SK-N-MC (cell line): ENCODE data around the gene RIMS1.
A peak's percentile ranks its signal among the peaks of the same experiment; 100 is the strongest.

Source experiments
- DNase-seq: peaks from one replicate; pipeline ENCODE4 v3.0.0-alpha.2; 2011; ENCODE audit warnings: low read depth, low spot score
- H3K27ac ChIP-seq: fragments of 200-600 bp; sonication (generic); 2 replicates; pipeline ENCODE4 v1.5.1; 2016; ENCODE audit warnings: mixed run types
- H3K36me3 ChIP-seq: fragments of 200-600 bp; sonication (generic); 2 replicates; pipeline ENCODE4 v1.6.1; 2017; ENCODE audit warnings: antibody characterized with exemption, low read length, mixed read lengths; ENCODE audit not compliant: insufficient read depth
- H3K4me3 ChIP-seq: fragments of 200-600 bp; sonication (generic); 2 replicates; pipeline ENCODE4 v1.5.1; 2016
- H3K9ac ChIP-seq: fragments of 200-600 bp; sonication (generic); 2 replicates; pipeline ENCODE4 v1.8.0; 2017; ENCODE audit warnings: mixed run types, mixed read lengths; ENCODE audit not compliant: insufficient read length
- H3K9me3 ChIP-seq: fragments of 200-600 bp; sonication (generic); 2 replicates; pipeline ENCODE4 v1.6.1; 2017; ENCODE audit warnings: low read depth, mild to moderate bottlenecking, antibody characterized with exemption, low read length, moderate library complexity, mixed read lengths
- EZH2 ChIP-seq: fragments of 200-600 bp; sonication (generic); IDR thresholded peaks from one replicate; pipeline ENCODE4 v1.6.1; 2017; ENCODE audit warnings: antibody characterized with exemption
- FOXP2 ChIP-seq: optimal IDR thresholded peaks from 2 replicates; pipeline ENCODE3; 2011; ENCODE audit warnings: mild to moderate bottlenecking, moderate library complexity; ENCODE audit not compliant: insufficient read depth; ENCODE audit errors: extremely low read length, control extremely low read depth
- POLR2AphosphoS5 ChIP-seq: IDR thresholded peaks from 2 replicates; pipeline ENCODE4 v1.6.1; 2012; ENCODE audit warnings: mild to moderate bottlenecking, low read depth, low read length, borderline replicate concordance

Gene RIMS1

GRCh38 chr6:72286911-72287311 is 400.6 kb downstream of the RIMS1 start:
- Histone ChIP-seq H3K9me3 (no peaks in the 10 kb centered on the region), H3K9ac (no peak overlapping the region), H3K36me3 (no peaks in the 10 kb centered on the region), H3K27ac (no peak overlapping the region), H3K4me3 (no peak overlapping the region)
- no peak for DNase-seq
- no peak for TF ChIP-seq POLR2AphosphoS5
- TF ChIP-seq EZH2, result no peak
- TF ChIP-seq FOXP2, result no peak

DNA sequence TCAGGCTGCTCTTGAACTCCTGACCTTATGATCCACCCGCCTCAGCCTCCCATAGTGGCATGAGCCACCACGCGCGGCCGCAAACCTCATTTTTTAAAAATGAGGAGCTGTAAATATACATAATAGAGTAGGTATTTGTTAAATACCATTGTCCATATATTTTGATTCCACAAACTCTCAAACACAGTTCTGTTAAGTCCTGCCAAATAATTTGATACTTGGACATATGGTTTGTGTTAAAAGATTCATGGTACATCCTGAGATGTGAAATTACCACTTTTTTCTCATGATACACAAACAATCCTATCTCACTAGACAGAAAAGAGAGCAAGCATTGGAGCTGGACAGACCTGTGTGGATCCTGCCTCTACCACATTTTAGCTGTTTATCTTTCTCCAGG is 401.5 kb downstream of the RIMS1 start:
- Histone ChIP-seq H3K36me3 (no peaks in the 10 kb centered on the region), H3K9ac (no peak overlapping the region), H3K9me3 (no peaks in the 10 kb centered on the region), H3K4me3 (no peak overlapping the region), H3K27ac (no peak overlapping the region)
- TF ChIP-seq POLR2AphosphoS5 (no peak), FOXP2 (no peak), EZH2 (no peak)
- no peak for DNase-seq

DNA sequence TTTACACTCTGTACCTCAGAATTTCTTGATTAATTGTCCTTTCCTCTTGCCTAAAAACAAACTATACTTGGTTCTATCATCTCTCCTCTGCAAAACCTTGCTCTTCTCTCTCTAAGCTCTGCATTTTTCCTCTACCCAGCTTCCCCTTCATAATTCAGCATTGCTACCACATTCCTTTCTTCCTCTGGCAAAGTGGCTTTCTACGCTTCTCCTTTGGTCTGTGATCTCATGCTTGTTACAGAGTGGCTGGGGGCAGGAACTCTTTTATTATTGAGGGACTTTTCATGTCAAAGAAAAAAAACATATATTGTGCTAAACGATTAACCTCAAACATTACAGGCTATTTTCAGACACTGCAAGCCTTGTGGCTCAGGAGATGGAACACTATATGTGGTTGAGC is 402.2 kb downstream of the RIMS1 start:
- no peaks in the 10 kb centered on the region for H3K9me3 ChIP-seq
- H3K27ac ChIP-seq, result no peak overlapping the region
- H3K9ac ChIP-seq, result no peak overlapping the region
- no peaks in the 10 kb centered on the region for H3K36me3 ChIP-seq
- DNase-seq, result no peak
- no peak for TF ChIP-seq FOXP2
- no peak for TF ChIP-seq EZH2
- no peak for TF ChIP-seq POLR2AphosphoS5
- H3K4me3 ChIP-seq, result no peak overlapping the region

DNA sequence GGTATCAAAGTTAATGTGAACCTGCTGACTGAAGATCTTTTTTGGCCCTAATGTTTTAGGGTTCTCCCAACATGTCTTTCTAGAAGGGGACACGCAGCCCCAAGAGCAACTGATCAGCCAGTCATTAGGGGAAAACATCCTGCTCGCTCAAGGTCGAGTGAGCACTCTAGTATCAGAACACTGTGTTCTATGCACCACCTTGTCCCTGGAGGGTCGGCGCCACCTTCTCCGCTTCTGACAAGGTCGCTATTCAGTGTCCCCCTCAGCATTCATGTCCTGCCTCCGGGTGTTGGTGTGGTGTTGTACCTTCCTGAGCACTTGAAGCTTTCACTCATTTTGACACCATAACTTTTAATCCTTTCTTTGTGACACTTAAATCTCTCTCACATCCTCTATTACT is 404.3 kb downstream of the RIMS1 start:
- Histone ChIP-seq H3K9me3 (no peaks in the 10 kb centered on the region), H3K4me3 (no peak overlapping the region), H3K36me3 (no peaks in the 10 kb centered on the region), H3K9ac (no peak overlapping the region), H3K27ac (no peak overlapping the region)
- TF ChIP-seq FOXP2, result no peak
- TF ChIP-seq POLR2AphosphoS5, result no peak
- no peak for TF ChIP-seq EZH2
- no peak for DNase-seq

DNA sequence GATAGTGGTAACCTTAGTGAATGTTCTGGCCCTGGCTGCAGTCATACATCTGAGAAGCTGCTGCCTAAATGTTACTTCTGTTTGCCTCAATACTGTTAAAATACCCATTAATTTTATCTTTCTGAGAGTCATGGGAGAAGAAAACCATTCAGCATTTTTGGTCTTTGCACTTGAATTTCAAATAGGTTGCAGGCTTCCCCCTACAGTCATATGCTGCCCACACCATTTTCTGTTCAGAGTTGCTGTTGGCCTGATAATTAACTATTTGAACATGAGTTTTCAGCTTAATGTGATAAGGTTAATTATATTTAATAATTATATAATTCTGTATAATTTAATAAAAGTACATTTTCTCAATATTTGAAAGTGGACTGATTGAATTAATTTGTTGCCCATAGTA is 410.0 kb downstream of the RIMS1 start:
- TF ChIP-seq FOXP2 (no peak), EZH2 (no peak), POLR2AphosphoS5 (no peak)
- Histone ChIP-seq H3K9ac (no peak overlapping the region), H3K36me3 (no peaks in the 10 kb centered on the region), H3K4me3 (no peak overlapping the region), H3K9me3 (no peaks in the 10 kb centered on the region), H3K27ac (no peak overlapping the region)
- no peak for DNase-seq

DNA sequence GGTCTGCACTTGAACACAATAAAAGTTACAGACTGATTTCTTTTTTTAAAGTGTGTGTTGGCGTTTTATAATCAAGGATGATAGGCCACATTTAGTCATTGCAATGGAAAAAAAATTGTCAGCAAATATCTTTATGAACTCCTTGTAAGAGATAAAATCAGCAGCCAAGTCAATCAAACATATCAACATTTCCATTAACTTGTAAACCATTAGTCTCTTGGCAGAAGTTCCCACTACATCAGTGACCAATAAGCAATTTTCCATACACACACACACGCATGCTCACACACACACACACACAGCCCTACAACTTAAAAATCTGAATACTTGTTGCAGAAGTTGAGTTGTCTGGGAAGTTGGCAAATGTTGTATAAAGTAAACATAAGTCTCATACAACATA is 419.6 kb downstream of the RIMS1 start:
- Histone ChIP-seq H3K36me3 (no peaks in the 10 kb centered on the region), H3K27ac (no peak overlapping the region), H3K9ac (no peak overlapping the region), H3K9me3 (no peaks in the 10 kb centered on the region), H3K4me3 (no peak overlapping the region)
- DNase-seq, result no peak
- TF ChIP-seq FOXP2 (no peak), EZH2 (no peak), POLR2AphosphoS5 (no peak)

- H3K27ac ChIP-seq, result no peak overlapping the region
- TF ChIP-seq POLR2AphosphoS5 (no peak), FOXP2 (no peak), EZH2 (no peak)
Measured at GRCh38 chr6:72316675-72317380, 430.5 kb downstream of the RIMS1 start.

GRCh38 chr6:72321788-72322187 is 435.4 kb downstream of the RIMS1 start:
- Histone ChIP-seq H3K9ac (no peak overlapping the region), H3K27ac (peak overlapping the region; percentile 29), H3K4me3 (no peak overlapping the region), H3K9me3 (no peaks in the 10 kb centered on the region), H3K36me3 (no peaks in the 10 kb centered on the region)
- no peak for TF ChIP-seq FOXP2
- TF ChIP-seq POLR2AphosphoS5, result no peak
- TF ChIP-seq EZH2, result no peak
- DNase-seq, result no peak

More at GRCh38 chr6:72316675-72317380, 430.5 kb downstream of the RIMS1 start:
- Histone ChIP-seq H3K9ac (no peak overlapping the region), H3K9me3 (no peaks in the 10 kb centered on the region), H3K36me3 (no peaks in the 10 kb centered on the region), H3K4me3 (no peak overlapping the region)
- no peak for DNase-seq

DNA sequence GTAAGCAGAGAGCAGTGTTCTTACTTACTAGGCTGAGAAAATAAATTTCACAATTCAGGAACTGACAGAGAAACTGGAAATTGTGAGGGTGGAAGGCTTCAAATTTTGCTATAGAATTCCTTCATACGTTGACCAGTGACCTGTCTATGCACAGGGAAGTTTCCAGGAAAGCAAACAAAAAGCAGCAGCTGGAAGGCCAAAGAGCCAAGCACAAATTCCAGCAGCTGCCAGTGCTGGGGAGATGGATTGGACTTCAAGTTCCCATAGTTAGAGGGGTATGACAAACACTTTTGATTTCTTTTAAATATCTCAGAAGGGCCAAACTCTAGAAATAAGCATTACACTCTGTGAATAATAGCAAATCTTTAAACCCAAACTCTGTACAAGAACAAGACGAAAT is 436.4 kb downstream of the RIMS1 start:
- no peak for DNase-seq
- Histone ChIP-seq H3K9ac (no peak overlapping the region), H3K9me3 (no peaks in the 10 kb centered on the region), H3K36me3 (no peaks in the 10 kb centered on the region), H3K27ac (no peak overlapping the region), H3K4me3 (no peak overlapping the region)
- no peak for TF ChIP-seq POLR2AphosphoS5
- TF ChIP-seq EZH2, result no peak
- no peak for TF ChIP-seq FOXP2
